Central memory CD8-positive, alpha-beta T cell (primary cell): ENCODE measurements around the gene PPFIA3.

Experiments
- ATAC-seq: fragments of 150-1000 bp; cut with Tn5 transposase; replicated peaks from 2 replicates; pipeline ENCODE4 v1.10.0; 2022; ENCODE audit warnings: mild to moderate bottlenecking, moderate FRiP score, moderate number of reproducible peaks; ENCODE audit not compliant: poor library complexity, severe bottlenecking; ENCODE audit errors: extremely low read depth
- DNase-seq, 2 donors: peaks; one replicate each; pipeline ENCODE4 v3.0.0; 2021; ENCODE audit warnings: low spot score in 2 of 2
- H3K27ac Mint-ChIP-seq: one replicate; pipeline ENCODE4 v1.8.0; 2022; ENCODE audit warnings: low read depth, mild to moderate bottlenecking, moderate library complexity, mixed read lengths
- H3K27me3 Mint-ChIP-seq: one replicate; pipeline ENCODE4 v1.8.0; 2022; ENCODE audit warnings: mixed read lengths
- H3K36me3 Mint-ChIP-seq: one replicate; pipeline ENCODE4 v1.8.0; 2022; ENCODE audit warnings: mild to moderate bottlenecking, moderate library complexity, mixed read lengths; ENCODE audit not compliant: insufficient read depth
- H3K4me1 Mint-ChIP-seq: one replicate; pipeline ENCODE4 v1.8.0; 2022; ENCODE audit warnings: mixed read lengths
- H3K4me3 Mint-ChIP-seq: one replicate; pipeline ENCODE4 v1.8.0; 2022; ENCODE audit warnings: mild to moderate bottlenecking, moderate library complexity, mixed read lengths
- H3K9me3 Mint-ChIP-seq: one replicate; pipeline ENCODE4 v1.8.0; 2022; ENCODE audit warnings: mixed read lengths

PPFIA3 gene

GRCh38 chr19:49091391-49092038 is 27.8 kb upstream of the PPFIA3 start:
- Mint-ChIP-seq H3K27me3 (no peaks in the 10 kb centered on the region), H3K9me3 (no peaks in the 10 kb centered on the region), H3K4me3 (no peak overlapping the region), H3K4me1 (peaks cover 41% of the 10 kb centered on the region), H3K27ac (no peak overlapping the region), H3K36me3 (peaks cover 60% of the 10 kb centered on the region)
- ATAC-seq (no peak), DNase-seq (no peak)

DNA sequence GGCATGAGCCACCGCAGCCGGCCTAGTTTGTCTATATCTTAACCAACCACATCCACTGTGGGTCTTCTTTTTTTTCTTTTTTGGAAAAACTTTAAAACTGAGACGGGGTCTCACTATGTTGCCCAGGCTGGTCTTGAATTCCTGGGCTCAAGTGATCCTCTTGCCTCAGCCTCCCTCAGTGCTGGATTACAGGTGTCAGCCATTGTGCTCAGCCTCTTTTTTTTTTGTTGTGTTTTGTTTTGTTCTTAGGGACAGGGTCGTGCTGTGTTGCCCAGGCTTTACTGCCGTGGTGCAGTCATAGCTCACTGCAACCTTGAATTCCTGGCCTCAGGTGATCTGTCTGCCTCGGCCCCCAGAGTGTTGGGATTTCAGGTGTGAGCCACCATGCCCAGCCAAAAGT is 26.7 kb upstream of the PPFIA3 start:
- H3K4me3 Mint-ChIP-seq, result no peak overlapping the region

DNA sequence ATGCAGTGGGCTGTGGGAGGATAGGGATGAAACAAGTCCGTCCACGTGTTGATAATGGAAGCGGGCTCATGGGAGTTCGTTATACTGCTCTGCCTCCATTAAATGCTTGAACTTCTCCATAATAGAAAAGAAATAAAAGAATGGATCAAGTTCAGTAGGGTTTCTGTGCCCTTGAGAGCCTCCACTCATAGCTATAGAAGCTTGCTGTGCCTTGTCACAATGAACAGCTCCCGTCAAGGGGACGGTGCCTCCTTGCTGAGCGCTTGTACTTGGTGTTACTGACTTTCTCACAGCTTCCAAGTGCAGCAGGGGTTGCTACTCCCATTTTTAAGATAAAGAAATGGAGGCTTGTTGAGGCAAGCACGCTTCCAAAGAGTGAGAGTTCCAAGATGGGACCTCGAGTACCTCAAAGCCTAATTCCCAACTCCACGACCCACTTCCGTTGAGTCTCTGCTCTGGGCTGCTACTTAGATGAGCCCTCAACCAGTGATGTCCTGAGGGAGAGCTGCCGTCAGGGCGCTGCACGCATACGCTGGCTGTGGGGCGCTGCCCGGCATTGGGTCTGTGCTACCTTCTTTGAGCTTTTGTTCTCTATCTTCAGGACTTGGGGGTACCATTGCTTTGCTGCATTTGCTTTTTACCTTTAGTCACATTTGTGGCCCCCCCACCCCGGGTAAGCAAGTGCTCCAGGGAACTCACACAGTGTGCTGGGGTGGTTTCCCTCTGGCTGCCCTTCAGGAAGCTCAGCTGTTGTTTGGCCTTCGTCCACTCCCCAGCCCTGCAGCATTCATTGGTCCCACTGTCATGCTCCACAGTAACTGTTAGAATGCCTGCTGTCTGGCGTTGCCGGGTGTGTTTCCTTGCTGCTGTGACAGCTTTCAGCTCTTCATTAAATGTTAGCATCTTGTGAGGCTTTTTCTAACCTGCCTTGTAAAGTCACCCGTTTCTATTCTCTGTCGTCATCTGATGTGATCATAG is 24.6 kb upstream of the PPFIA3 start:
- no peak for ATAC-seq
- Mint-ChIP-seq H3K36me3 (peaks cover 74% of the 10 kb centered on the region), H3K4me1 (peaks cover 26% of the 10 kb centered on the region), H3K27me3 (no peaks in the 10 kb centered on the region), H3K4me3 (no peak overlapping the region), H3K9me3 (no peaks in the 10 kb centered on the region), H3K27ac (no peak overlapping the region)
- DNase-seq, result no peak

More for the DNA sequence above, 26.7 kb upstream of the PPFIA3 start:
- no peak for ATAC-seq
- no peaks in the 10 kb centered on the region for H3K27me3 Mint-ChIP-seq
- no peak for DNase-seq
- peaks cover 32% of the 10 kb centered on the region for H3K4me1 Mint-ChIP-seq
- no peak overlapping the region for H3K27ac Mint-ChIP-seq
- peaks cover 65% of the 10 kb centered on the region for H3K36me3 Mint-ChIP-seq
- H3K9me3 Mint-ChIP-seq, result no peaks in the 10 kb centered on the region

- no peaks in the 10 kb centered on the region for H3K27me3 Mint-ChIP-seq
- no peaks in the 10 kb centered on the region for H3K9me3 Mint-ChIP-seq
- peaks cover 65% of the 10 kb centered on the region for H3K36me3 Mint-ChIP-seq
- peaks cover 20% of the 10 kb centered on the region for H3K4me1 Mint-ChIP-seq
- peak overlapping the region; percentile 29 for H3K27ac Mint-ChIP-seq
- no peak overlapping the region for H3K4me3 Mint-ChIP-seq
- DNase-seq, result peak; percentile 69 to 73
- ATAC-seq, result peak; percentile 76
Observed at GRCh38 chr19:49097453-49098288, 21.7 kb upstream of the PPFIA3 start.

DNA sequence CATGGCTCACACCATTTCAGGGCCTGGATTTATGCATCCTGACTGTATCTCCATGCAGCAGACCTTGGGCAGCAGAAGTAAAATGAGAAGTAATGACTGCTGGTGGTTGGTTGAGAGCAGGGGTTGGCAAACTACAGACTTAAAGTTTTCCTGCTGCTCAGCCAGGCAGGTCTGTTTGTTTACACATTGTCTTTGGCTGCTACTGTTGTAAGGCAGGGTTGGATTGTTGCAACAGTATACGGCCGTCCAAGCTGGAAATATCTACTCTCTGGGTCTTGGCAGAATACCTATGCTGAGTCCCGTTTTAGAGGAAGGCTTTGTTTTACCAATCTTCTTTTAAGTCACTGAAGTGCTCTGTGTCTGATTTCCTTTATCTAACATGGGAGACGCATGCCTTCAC is 20.5 kb upstream of the PPFIA3 start:
- H3K4me1 Mint-ChIP-seq, result peaks cover 20% of the 10 kb centered on the region
- H3K4me3 Mint-ChIP-seq, result no peak overlapping the region
- H3K27ac Mint-ChIP-seq, result no peak overlapping the region
- DNase-seq, result no peak
- no peak for ATAC-seq
- H3K36me3 Mint-ChIP-seq, result peaks cover 65% of the 10 kb centered on the region
- H3K27me3 Mint-ChIP-seq, result no peaks in the 10 kb centered on the region
- H3K9me3 Mint-ChIP-seq, result no peaks in the 10 kb centered on the region

DNA sequence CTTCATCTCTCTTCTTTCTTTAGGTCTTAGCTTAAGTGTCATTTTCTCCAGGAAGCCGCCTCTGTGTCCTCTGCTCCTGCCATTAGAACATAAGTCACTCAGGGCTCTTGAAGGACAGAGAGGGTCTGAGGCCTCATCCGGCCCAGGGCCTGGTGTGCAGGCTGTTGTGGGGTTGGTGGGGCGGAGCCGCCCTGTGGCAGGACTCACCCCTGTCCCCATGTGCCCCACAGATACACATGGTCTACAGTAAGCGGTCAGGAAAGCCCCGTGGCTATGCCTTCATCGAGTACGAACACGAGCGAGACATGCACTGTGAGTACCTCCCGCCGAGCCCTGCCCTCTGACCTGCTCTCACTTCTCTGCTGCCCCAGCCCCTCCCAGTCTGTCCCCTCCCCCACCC is 18.2 kb upstream of the PPFIA3 start:
- no peak for DNase-seq
- no peaks in the 10 kb centered on the region for H3K9me3 Mint-ChIP-seq
- H3K27me3 Mint-ChIP-seq, result no peaks in the 10 kb centered on the region
- no peak for ATAC-seq
- peaks cover 17% of the 10 kb centered on the region for H3K4me1 Mint-ChIP-seq
- peak overlapping the region; percentile 81 for H3K27ac Mint-ChIP-seq
- H3K36me3 Mint-ChIP-seq, result peaks cover 61% of the 10 kb centered on the region
- H3K4me3 Mint-ChIP-seq, result no peak overlapping the region

DNA sequence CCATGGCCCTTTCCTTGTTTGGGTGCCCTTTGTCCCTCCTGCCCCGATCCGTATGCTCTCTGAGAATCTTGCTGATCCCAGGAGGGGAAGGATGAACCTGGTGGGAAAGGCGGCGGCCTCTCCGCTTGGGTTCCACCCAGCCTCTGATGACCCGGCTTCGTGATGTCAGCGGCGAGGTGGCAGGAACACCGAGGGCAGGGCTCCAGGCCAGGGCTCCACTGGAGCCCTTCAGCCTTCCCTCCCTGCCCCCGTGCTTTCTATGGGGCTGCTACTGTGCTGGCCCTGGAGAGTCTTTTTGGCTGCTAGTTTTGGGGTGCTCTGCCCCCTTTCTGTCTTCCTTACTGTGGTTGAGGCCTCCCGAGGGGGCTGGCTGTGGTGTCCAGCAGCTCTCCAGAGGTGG is 17.0 kb upstream of the PPFIA3 start:
- H3K27ac Mint-ChIP-seq, result no peak overlapping the region
- H3K27me3 Mint-ChIP-seq, result no peaks in the 10 kb centered on the region
- H3K4me1 Mint-ChIP-seq, result peaks cover 27% of the 10 kb centered on the region
- H3K36me3 Mint-ChIP-seq, result peaks cover 60% of the 10 kb centered on the region
- no peak for DNase-seq
- H3K9me3 Mint-ChIP-seq, result no peaks in the 10 kb centered on the region
- H3K4me3 Mint-ChIP-seq, result no peak overlapping the region
- no peak for ATAC-seq

- H3K27ac Mint-ChIP-seq, result no peak overlapping the region
- ATAC-seq (no peak), DNase-seq (no peak)
- H3K4me1 Mint-ChIP-seq, result peaks cover 27% of the 10 kb centered on the region
- no peaks in the 10 kb centered on the region for H3K9me3 Mint-ChIP-seq
- H3K4me3 Mint-ChIP-seq, result no peak overlapping the region
- peaks cover 59% of the 10 kb centered on the region for H3K36me3 Mint-ChIP-seq
- H3K27me3 Mint-ChIP-seq, result no peaks in the 10 kb centered on the region
Observed at GRCh38 chr19:49103331-49104085, 15.8 kb upstream of the PPFIA3 start.

GRCh38 chr19:49104229-49104864 is 15.0 kb upstream of the PPFIA3 start:
- no peak overlapping the region for H3K4me3 Mint-ChIP-seq
- H3K4me1 Mint-ChIP-seq, result peaks cover 27% of the 10 kb centered on the region
- H3K27me3 Mint-ChIP-seq, result no peaks in the 10 kb centered on the region
- peak overlapping the region; percentile 42 for H3K27ac Mint-ChIP-seq
- no peak for DNase-seq
- no peaks in the 10 kb centered on the region for H3K9me3 Mint-ChIP-seq
- no peak for ATAC-seq
- H3K36me3 Mint-ChIP-seq, result peaks cover 56% of the 10 kb centered on the region

- no peaks in the 10 kb centered on the region for H3K9me3 Mint-ChIP-seq
- ATAC-seq, result peak; percentile 86
- DNase-seq, result peak; percentile 47 to 50
- no peaks in the 10 kb centered on the region for H3K27me3 Mint-ChIP-seq
- peak overlapping the region; percentile 72 for H3K27ac Mint-ChIP-seq
- peaks cover 38% of the 10 kb centered on the region for H3K36me3 Mint-ChIP-seq
- H3K4me1 Mint-ChIP-seq, result peaks cover 16% of the 10 kb centered on the region
- H3K4me3 Mint-ChIP-seq, result peak overlapping the region; percentile 53
Observed at GRCh38 chr19:49106648-49107135, 12.7 kb upstream of the PPFIA3 start.

DNA sequence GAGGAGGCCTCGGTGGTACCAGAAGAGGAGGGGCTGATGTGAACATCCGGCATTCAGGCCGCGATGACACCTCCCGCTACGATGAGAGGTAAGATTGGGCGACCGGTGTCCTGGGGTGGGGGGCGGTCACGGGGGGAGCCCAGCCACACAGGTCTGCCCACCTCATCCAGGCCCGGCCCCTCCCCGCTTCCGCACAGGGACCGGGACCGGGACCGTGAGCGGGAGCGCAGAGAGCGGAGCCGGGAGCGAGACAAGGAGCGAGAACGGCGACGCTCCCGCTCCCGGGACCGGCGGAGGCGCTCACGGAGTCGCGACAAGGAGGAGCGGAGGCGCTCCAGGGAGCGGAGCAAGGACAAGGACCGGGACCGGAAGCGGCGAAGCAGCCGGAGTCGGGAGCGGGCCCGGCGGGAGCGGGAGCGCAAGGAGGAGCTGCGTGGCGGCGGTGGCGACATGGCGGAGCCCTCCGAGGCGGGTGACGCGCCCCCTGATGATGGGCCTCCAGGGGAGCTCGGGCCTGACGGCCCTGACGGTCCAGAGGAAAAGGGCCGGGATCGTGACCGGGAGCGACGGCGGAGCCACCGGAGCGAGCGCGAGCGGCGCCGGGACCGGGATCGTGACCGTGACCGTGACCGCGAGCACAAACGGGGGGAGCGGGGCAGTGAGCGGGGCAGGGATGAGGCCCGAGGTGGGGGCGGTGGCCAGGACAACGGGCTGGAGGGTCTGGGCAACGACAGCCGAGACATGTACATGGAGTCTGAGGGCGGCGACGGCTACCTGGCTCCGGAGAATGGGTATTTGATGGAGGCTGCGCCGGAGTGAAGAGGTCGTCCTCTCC is 11.5 kb upstream of the PPFIA3 start:
- no peak overlapping the region for H3K4me3 Mint-ChIP-seq
- H3K27me3 Mint-ChIP-seq, result no peaks in the 10 kb centered on the region
- ATAC-seq, result no peak

More for the DNA sequence above, 11.5 kb upstream of the PPFIA3 start:
- DNase-seq, result no peak
- Mint-ChIP-seq H3K4me1 (peaks cover 16% of the 10 kb centered on the region), H3K9me3 (no peaks in the 10 kb centered on the region), H3K36me3 (peaks cover 34% of the 10 kb centered on the region), H3K27ac (peak overlapping the region; percentile 72)
